ENCODE data around the gene SHANK1.
A peak's percentile ranks its signal among the peaks of the same experiment; 100 is the strongest.

Gene SHANK1

DNA sequence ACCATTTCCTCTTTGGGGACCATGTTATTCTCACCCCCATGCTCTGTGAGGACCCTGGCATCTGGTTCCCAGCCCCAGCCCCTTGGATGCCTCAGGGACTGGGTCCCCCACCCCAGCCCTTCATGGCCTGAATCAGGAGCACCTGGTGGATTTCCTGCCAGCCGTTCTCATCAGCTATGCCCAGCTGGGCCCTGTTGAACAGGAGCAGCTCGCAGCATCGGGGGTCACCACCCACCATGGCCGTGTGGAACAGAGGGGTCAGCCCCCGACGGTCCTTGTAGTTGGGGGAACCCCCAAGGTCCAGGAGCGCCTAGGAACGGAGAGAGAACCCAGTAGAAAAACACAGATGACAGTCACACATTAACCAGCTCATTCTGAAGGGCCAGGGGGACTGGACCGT is 7.8 kb downstream of the SHANK1 start:
- DNase-seq (ENCODE audit: low read depth): no peak

DNA sequence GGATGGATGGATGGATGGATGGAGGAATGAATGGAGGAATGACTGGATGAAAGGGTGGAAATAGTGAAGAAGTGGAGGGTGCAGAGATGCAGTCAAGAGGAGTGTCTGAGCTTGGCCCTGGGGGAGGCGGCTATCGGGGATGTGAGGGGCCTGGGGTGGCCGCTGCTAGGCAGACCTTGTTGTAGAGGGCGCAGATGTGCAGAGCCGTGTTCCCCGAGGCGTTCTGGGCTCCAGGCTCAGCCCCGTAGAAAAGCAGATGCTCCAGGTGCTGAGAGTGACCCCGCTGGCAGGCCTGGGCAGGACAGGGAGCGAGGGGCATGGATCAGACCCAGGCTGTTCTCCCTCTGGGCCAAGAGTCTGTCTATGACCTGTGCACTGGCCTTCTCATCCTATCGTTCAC is 8.4 kb downstream of the SHANK1 start:
- no peak for DNase-seq (ENCODE audit: low read depth)

DNA sequence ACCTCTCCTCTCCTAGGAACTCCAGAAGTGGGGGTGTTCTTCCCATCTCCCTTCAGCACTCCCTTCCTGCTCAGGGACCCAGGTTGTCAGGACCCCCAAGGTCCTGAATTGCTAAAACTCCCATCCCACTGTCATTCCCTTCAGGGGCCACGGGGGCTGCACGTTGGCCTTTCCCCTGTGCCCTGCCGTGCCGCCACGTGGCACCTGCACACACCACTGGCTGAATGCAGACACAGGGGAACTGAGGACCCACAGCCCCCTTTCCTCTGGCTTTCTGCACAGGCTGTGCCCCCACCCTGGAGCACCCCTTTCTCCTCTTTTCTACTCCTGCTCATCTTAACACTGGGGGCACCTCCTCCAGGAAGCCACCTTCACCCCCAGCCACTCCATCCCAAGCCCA is 9.0 kb downstream of the SHANK1 start:
- no peak for DNase-seq (ENCODE audit: low read depth)

DNA sequence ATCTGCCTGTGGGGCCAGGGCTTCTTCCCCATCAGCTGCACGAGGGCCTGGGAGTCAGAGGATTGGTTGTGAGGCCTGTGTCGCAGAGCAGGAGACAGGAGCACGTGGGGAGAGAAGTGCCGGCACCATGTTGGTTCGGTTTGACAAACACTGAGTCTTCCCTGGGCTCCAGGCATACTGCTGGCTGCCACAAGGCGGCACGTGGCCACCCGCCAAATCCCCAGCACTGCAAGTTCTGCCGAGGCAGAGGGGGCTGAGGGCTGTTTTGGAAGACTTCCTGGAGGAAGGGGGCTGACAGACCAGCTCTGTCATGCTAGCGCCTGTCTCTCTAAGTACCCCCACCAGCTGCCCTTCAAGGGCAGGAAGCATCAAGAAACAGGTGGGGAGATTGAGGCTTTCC is 9.5 kb downstream of the SHANK1 start:
- no peak for DNase-seq (ENCODE audit: low read depth)

DNA sequence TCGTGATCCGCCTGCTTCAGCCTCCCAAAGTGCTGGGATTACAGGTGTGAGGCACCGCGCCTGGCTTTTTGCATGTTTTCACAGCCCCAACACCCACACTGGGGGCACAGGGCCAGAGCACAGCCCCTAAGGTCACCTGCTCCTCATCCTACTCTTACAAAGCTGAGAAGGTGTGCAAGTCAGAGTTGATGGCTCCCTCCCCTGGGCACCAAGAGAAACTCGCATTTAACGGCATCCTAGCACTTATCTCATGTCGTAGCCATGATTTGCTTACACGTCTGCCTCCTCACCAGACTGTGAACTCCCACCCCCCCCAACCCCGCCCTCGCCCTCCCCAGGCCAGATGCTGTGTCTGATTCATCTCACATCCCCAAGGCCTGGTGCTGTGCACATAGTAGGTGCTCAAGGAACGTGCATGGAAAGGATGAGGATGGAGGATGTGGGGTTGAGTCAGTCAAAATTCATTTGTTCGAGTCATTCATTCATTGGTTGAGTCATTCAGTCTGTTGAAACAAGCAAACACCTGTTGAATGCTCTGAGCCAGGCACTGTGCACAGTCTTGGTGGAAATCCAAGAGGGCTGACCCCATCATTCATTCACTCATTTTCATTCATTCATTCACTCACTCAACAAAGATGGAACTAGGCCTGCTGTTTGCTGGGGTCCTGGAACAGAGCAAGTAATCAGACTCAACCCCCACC is 11.3 kb downstream of the SHANK1 start:
- no peak for DNase-seq (ENCODE audit: low read depth)

DNA sequence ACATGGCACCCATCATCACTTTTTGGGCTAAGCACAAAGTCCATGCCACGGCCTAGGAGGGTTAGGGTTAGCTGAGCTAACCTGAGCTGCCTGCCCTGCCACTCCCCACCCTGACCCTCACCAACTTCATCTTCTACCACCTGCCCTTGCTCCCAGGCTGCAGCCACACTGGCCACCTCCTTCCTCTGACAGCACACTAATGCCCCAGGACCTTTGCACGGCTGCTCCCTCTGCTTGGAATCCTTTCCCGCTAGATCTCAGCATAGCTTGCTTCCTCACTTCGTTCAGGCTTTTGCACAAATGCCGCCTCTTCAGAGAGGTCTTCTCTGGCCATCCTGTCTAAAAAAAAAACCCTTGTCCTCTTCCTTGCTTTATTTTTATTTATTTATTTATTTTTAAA is 13.2 kb downstream of the SHANK1 start:
- DNase-seq (ENCODE audit: low read depth): no peak

DNA sequence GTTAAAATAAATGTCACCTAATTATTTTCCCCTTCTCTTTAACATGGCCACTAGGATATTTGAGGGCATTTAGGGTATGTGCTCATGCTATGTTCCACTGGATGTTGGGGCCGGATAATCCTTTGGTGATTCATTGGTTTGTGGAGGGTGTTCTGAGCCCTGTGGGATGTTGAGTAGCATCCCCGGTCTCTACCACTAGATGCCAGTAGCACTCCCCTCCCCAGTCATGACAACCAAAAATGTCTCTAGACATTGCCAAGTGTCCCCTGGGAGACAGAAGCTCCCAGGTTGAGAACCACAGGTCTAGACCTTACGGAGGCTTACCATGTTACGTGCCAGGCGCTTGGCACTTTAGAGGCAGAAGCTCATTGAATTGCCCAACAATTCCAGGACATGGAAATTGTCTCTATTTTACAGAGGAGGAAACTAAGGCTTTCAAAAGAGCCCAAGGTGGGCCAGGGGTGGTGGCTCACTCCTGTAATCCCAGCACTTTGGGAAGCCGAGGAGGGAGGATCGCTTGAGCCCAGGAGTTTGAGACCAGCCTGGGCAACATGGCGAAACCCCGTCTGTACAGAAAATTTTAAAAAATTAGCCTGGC is 14.1 kb downstream of the SHANK1 start:
- peak; percentile 84 for DNase-seq (ENCODE audit: low read depth)

DNA sequence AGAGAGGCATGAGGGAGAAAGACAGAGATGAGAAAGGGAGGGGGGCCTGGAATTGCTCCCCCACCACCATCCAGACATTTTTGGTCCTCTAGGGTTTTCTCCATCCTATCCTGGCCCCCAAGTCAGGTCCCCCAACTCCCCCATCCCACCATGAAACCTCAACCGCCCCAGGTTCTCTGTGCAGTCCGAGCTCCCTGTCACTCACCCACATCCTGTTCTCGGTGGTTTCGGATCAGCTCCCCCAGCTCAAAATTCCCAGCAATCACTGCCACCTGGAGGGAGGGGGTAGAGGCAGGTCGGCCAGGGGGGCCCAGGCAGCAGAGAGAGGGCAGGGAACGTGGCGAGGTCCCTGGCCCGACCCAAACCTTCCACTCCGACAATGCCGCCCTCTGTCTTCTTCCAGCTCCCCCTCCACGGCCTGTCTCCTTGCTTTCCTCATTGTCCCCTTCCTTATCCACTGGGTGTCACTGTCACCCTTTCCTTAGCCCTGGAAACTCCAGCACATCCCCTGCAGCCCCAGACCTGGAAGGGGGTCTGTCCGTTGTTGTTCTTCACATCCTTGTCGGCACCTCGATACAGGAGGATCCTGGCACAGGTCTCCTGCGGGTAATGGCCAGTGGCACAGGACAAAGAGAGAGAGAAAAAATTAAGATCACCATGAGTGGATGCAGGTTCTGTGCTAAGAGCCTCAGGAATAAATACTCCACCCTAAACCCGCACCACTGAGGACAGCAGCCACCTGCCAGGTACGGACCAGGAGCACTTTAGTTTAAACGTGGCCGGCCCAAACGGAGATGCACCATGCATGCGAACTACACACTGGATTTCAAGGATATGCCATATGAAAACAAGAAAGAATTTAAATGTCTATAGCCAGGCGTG is 15.4 kb downstream of the SHANK1 start:
- DNase-seq (ENCODE audit: low read depth): peak; percentile 31

DNA sequence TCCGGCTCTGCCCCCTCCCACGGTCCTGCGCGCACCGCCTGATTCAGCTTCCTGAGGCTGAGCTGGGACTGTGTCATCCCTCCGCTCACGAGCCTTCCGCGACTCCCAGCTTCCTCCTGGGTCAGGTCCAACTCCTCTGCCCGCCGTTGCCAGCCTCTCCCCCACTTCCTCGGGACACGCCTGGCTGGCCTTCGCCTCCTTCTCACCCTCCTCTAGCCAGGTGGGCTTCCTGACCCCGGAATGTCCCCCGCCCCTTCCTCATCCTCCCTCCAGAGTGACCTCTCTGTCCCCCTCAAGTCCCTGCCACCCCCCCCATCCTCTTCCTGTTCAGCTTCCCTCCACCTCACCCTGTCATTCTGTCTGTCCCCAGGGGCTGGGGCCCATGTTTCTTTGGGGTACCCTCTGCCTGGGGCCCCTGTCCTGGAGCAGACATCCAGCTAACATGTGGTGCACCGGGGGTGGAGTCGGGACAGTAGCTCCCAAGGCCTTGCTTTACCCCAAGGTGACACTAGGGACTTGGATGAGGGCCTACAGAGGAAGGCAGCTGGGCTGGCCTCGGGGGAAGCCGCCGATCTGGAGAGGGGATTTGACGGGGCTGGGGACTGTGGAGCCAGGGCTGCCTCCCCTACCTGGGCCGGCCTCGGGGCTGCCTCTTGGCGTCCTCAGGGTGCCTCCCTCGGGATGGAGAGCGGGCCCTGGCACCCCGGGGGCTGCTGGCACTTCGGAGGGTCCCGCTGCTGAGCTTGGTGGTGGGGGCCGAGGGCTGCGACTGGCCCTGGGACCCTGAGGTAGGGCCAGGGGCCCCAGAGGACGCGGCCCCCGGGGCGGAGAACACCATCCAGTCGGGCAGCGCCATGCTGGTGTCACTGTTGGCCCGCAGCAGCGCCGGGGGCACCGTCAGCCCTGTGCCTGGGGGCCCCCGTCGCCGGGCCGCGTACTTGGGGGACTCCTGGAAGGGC is 16.5 kb downstream of the SHANK1 start:
- DNase-seq (ENCODE audit: low read depth): peak; percentile 48

DNA sequence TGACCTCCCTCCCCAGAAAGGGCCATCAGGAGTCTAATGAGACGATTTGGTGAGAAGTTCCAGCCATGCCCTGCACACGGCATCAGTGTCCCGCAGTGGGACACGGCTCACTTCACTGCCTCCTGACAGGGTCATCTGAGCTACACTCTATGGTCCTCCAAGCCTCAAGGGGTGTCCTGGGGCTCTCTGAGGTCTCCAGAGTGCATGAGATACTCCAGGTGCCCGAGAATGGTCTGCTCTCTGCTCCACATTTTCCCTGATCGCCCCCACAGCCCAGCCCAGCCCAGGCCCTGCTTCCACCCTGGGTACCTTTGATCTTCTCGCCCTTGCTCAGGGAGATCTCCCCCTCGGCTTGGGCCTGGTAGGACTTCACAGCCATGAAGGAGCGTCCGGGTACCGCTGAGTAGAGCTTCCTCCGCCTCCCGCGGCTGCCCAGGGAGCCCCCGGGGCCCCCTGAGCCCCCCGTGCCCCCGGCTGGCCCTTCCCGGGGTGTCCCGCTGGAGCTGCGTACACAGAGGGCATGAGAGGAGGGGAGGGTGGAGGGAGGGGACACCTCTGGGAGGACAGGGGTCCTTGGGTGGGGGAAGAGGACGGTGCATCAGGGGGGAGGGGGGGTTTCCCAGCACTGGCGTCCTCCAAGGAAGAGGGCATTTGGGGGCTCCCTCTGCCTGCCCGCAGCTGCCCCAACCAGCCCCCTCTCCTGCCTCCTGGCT is 17.3 kb downstream of the SHANK1 start:
- DNase-seq (ENCODE audit: low read depth): no peak

DNA sequence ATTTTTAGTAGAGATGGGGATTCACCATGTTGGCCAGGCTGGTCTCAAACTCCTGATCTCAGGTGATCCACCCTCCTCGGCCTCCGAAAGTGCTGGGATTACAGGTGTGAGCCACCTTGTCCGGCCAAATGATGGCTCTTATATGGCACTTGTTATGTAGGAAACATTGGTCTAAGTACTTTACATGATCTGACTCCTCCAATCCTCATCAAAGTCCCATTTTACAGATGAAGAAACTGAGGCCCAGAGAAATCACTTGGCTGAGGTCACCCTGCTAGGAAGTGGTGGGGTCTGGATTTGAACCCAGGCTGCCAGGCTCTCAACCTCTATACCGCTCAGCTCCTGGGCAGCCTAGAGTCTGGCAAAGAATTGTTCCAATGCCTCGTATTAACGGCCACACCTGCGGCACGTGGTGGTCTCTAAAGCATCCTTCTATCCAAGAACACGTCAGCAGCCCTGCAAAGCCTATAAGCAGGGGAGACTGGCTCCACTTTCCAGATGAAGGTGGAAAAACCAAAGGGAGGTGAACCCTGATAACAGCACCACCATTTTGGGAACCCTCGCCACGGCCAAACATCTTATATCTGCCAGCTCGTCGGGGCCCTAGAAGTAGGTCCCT is 18.1 kb downstream of the SHANK1 start:
- DNase-seq (ENCODE audit: low read depth): no peak

DNA sequence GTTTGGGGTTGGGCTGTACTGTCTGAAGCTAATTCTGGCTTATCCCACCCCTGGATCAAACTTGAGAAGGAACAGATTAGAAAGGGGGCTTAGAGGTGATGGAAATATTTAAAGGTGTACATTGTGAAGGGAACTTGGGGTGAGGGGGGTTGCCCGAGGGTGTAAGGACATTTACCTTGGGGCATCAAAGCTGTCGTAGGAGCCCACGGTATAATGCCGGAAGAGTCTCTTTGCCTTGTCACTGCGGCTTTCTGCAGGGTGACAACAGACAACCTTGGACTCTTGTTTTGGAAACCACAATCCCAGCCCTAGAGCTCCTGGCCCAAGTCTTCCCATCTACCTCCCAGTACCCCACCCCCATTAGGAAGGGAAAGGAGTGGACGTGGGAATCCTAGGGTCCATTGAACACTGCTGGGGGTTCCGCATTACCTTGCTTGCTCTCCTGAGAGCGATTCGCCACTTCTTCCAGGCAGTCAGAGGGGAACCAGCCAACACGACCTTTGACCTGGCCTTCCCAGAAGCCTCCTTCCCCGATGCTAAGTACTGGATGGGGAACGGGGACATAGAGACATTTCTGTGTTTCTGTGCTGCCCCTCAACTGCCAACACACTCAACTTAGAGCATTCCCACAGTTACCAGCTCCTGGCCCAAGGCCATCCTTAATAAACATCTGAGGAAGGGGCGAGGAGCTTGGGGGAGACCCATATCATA is 22.0 kb downstream of the SHANK1 start:
- no peak for DNase-seq (ENCODE audit: low read depth)

DNA sequence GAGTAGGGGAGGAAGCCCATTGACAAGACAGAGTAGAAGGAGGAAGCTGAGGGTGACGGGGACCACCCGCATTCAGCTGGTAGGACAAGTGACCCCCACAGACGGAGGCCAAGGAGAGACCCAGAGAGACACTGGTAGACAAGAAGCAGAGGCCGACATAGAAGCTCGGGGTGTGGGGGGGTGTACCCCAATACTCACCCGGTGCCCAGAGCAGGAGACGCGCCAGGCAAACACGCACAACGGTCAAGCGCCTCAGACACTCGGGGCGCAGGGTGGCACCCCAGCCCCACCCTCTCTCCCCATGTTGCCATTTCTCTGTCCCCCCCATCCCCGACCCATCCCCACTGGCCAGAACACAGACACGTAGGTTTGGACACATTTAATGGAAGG is 23.5 kb downstream of the SHANK1 start:
- DNase-seq (ENCODE audit: low read depth): no peak

DNA sequence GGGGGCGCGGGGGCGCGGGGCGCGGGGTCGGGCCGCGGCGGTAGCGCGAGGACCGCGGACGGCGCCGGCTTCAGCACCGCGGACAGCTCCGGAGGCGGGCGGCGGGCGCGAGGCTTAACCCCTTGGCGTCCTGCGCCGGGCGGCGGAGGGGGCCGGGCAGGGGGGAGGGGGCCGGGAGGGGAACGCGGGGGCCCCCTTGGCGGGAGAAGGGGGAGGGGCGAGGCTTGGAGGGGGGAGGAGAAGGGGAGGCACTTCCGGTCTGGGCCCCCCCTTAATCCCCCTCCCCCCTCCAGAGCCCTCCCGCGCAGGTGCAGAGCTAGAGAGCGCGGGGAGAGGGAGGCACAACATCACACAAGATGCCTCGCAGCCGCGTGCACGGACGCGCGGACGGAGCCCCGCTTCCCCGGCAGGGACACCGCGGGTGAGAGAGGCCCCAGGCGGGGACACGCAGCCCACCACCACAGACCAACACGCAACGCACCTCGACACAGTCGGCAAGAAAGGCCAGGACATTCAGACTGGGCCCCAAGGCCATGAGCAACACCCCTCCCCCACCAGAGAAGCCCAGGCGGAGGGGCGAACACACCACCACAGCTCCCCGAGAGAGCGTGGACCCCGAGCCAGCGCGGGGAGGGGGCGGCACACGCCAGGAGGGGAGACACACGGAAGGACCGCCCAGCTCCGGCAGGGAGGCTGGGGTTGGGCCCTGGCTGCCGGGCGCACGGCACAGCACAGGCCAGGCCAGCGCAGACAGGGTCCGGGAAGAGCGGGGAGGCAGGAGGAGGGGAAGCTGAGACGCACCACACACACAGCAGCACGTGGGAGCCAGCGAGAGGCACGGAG is 24.1 kb downstream of the SHANK1 start:
- DNase-seq (ENCODE audit: low read depth): peak; percentile 24

DNA sequence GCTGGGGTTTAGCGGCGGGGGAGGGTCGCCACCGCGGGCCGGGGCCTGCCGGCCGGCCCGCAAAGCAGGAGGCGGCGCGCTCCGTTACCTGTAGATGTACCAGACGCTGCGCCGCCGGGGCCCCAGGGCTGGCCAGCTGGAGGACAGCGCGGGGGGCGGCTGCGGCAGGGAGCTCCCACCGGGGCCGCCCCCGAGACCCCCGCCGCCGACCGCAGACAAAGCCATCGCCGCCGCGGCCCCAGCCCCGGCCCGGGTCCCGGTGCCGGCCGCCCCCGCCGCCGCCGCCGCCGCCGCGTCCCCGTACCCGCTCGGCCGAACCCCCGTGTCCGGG is 24.8 kb downstream of the SHANK1 start:
- no peak for DNase-seq (ENCODE audit: low read depth)

DNA sequence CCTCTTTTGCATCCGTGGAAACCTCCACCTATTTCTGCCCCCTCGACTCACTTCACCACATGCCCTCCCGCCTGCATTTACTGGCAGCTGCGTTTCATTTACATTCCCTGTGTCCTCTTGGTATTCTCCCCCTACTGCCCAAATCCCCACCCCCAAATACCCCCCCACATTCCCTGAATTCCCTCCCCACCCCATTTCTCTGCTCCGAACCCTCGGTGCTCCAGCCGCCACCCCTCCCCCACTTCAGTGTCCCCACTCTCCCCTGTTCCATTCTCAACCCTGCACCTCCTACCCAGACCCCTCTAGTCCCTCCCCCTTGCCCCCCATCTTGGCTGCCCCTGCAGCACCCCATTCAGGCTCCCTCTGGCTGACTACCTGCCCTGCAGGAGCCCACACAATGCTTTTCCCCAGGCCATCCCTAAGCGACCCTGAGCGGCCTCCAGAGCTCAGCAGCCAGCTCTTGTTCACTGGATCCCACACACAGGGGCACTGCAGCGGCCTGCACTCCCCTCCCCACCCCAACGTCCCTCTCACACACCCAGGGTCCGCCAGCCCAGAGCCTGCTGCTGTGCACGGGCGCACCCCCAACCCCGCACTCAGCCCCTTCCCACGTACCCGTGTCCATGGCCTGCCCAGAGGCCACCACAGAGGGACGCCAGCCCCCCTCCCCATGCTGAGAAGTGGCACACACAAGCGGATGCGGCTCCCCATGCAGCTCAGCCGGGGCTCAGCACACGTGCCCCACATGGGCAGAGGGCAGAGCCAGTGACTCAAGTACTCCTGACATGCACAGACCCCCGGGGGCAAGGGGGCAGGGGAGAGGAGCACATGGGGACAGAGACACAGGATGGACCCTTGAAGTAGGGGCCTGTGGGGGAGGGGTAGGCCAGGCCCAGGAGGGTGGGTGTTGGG is 26.3 kb downstream of the SHANK1 start:
- DNase-seq (ENCODE audit: low read depth): no peak

DNA sequence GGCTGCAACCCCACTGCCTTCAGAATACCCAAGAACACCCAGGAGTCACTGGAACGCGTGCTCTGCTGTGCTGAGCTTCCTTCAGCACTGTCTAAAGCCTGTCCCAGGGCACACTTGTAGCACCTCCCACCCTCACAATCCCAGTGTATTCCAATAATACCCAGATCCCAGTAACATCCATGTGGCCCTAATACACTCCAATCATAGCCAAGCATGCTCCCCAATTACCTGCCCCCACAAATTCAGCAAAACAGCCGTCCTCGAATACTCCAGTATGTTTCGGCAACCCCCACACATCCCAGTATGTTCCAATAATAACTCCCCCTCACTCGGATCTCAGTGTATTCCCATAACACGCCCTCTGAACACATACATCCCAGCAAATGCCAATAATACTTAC is 29.2 kb downstream of the SHANK1 start:
- no peak for DNase-seq (ENCODE audit: low read depth)

DNA sequence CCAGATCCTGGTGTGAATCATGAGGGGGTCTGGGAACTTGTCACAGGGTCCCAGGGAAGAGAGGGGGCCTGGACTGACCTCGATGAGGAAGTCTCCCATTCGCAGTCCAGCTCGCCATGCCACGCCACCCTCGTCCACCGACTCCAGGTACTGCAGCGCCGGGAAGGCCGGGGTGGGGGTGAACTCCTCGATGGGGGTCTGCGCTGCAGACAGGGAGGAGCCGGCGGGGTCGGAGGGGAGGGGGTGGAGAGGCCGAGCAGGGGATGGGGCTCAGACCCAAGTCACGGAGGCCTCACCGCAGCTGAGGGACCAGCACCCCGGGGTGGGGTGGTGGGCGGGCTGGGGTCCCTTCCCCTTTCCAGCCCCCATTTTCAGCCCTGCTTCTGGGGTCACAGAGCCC is 30.8 kb downstream of the SHANK1 start:
- no peak for DNase-seq (ENCODE audit: low read depth)
